HG03571 (cell line): ENCODE measurements around the gene SGCA.

ENCODE experiments used
- ATAC-seq: cut with Tn5 transposase; IDR thresholded peaks from one replicate; pipeline ENCODE4 v1.9.1; 2021; ENCODE audit not compliant: unreplicated experiment

Gene SGCA

GRCh38 chr17:50221266-50221863 lies 55.6 kb downstream of the SGCA start:
- ATAC-seq = no peak

GRCh38 chr17:50221864-50222545 lies 56.2 kb downstream of the SGCA start:
- no peak for ATAC-seq

- no peak for ATAC-seq
These were observed 57.1 kb downstream of the SGCA start for GRCh38 chr17:50222922-50223321.
